OCI-M2 (cell line): ENCODE results near the gene CCDC88C.

Experiments
- DNase-seq: peaks from one replicate; lab custom pipeline; 2025; ENCODE audit not compliant: unreplicated experiment; lab: John Stamatoyannopoulos, UW

CCDC88C gene

GRCh38 chr14:91329486-91330014 lies 88.1 kb downstream of the CCDC88C start:
- DNase-seq, result no peak

GRCh38 chr14:91328313-91329050 lies 89.1 kb downstream of the CCDC88C start:
- no peak for DNase-seq

- DNase-seq, result no peak
These were observed 89.8 kb downstream of the CCDC88C start for GRCh38 chr14:91327661-91328312.

GRCh38 chr14:91327250-91327595 lies 90.4 kb downstream of the CCDC88C start:
- no peak for DNase-seq

- DNase-seq, result no peak
These were observed 90.9 kb downstream of the CCDC88C start for GRCh38 chr14:91326514-91327249.

- DNase-seq, result no peak
These were observed 92.7 kb downstream of the CCDC88C start for GRCh38 chr14:91324606-91325575.

GRCh38 chr14:91323671-91324605 lies 93.7 kb downstream of the CCDC88C start:
- DNase-seq, result peak; percentile 15

- DNase-seq, result no peak
These were observed 94.6 kb downstream of the CCDC88C start for GRCh38 chr14:91323031-91323430.

- DNase-seq, result no peak
These were observed 95.0 kb downstream of the CCDC88C start for GRCh38 chr14:91322623-91323022.

- no peak for DNase-seq
These were observed 96.5 kb downstream of the CCDC88C start for GRCh38 chr14:91321131-91321530.

GRCh38 chr14:91320266-91320665 lies 97.4 kb downstream of the CCDC88C start:
- no peak for DNase-seq

GRCh38 chr14:91318911-91319310 lies 98.7 kb downstream of the CCDC88C start:
- no peak for DNase-seq

- DNase-seq, result no peak
These were observed 100.0 kb downstream of the CCDC88C start for GRCh38 chr14:91317381-91318308.

GRCh38 chr14:91316761-91317160 lies 100.9 kb downstream of the CCDC88C start:
- DNase-seq, result no peak

GRCh38 chr14:91315844-91316267 lies 101.8 kb downstream of the CCDC88C start:
- no peak for DNase-seq

GRCh38 chr14:91313852-91314251 lies 103.8 kb downstream of the CCDC88C start:
- DNase-seq, result no peak

- DNase-seq, result no peak
These were observed 104.3 kb downstream of the CCDC88C start for GRCh38 chr14:91313154-91313850.

- no peak for DNase-seq
These were observed 106.3 kb downstream of the CCDC88C start for GRCh38 chr14:91311284-91311662.
